NCI-H146 treated with DMSO at 0.1 percent for 48 hours (cell line): Measurements from ENCODE around the gene SLC16A10.
"Not testable (repeated sequence)": the region's sequence is repeated elsewhere in the genome, so short reads cannot be mapped to it uniquely, and the experiment has no call there.

Experiments
- DNase-seq: peaks from one replicate; lab custom pipeline; 2025; ENCODE audit not compliant: unreplicated experiment; lab: John Stamatoyannopoulos, UW

Gene SLC16A10

GRCh38 chr6:111080698-111081097 lies 6.6 kb upstream of the SLC16A10 start:
- DNase-seq, result no peak

GRCh38 chr6:111086685-111087084 lies 618 bp upstream of the SLC16A10 start:
- no peak for DNase-seq

GRCh38 chr6:111087871-111088667 lies 766 bp downstream of the SLC16A10 start:
- DNase-seq, result no peak

GRCh38 chr6:111088668-111089003 lies 1.3 kb downstream of the SLC16A10 start:
- no peak for DNase-seq

- no peak for DNase-seq
Measured at GRCh38 chr6:111090766-111091165, 3.5 kb downstream of the SLC16A10 start.

GRCh38 chr6:111091987-111092386 lies 4.7 kb downstream of the SLC16A10 start:
- DNase-seq, result no peak

GRCh38 chr6:111095488-111095887 lies 8.2 kb downstream of the SLC16A10 start:
- DNase-seq, result not testable (repeated sequence)

GRCh38 chr6:111096246-111096645 lies 8.9 kb downstream of the SLC16A10 start:
- DNase-seq, result peak; percentile 41

- no peak for DNase-seq
Measured at GRCh38 chr6:111098597-111098996, 11.3 kb downstream of the SLC16A10 start.

- DNase-seq, result no peak
Measured at GRCh38 chr6:111101987-111102386, 14.7 kb downstream of the SLC16A10 start.

GRCh38 chr6:111105578-111105977 lies 18.3 kb downstream of the SLC16A10 start:
- no peak for DNase-seq

- no peak for DNase-seq
Measured at GRCh38 chr6:111107589-111107988, 20.3 kb downstream of the SLC16A10 start.

GRCh38 chr6:111110036-111110435 lies 22.7 kb downstream of the SLC16A10 start:
- no peak for DNase-seq

- DNase-seq, result no peak
Measured at GRCh38 chr6:111113336-111114086, 26.2 kb downstream of the SLC16A10 start.

- no peak for DNase-seq
Measured at GRCh38 chr6:111114087-111114443, 26.8 kb downstream of the SLC16A10 start.

GRCh38 chr6:111114482-111114881 lies 27.2 kb downstream of the SLC16A10 start:
- DNase-seq, result no peak

GRCh38 chr6:111118826-111119225 lies 31.5 kb downstream of the SLC16A10 start:
- DNase-seq, result no peak

GRCh38 chr6:111119571-111120329 lies 32.4 kb downstream of the SLC16A10 start:
- no peak for DNase-seq

GRCh38 chr6:111121789-111122350 lies 34.6 kb downstream of the SLC16A10 start:
- no peak for DNase-seq

GRCh38 chr6:111122458-111123286 lies 35.4 kb downstream of the SLC16A10 start:
- no peak for DNase-seq

- no peak for DNase-seq
Measured at GRCh38 chr6:111124406-111124805, 37.1 kb downstream of the SLC16A10 start.
